GM12878 (cell line): ENCODE data around the gene GNAT1. TPM values are rescaled to one million over a fixed set of nuclear protein-coding genes. Genes with fewer than 3 reads are reported as not detected.

ENCODE experiments used
- ATAC-seq: fragments of 200-7000 bp; cut with Tn5 transposase; 3 replicates; pipeline ENCODE4 v1.9.1; 2020; ENCODE audit warnings: mild to moderate bottlenecking, moderate library complexity
- BruUV-seq: library from RNA; stranded (reverse); fragments of 400-500 nt; replicated peaks from 2 replicates; lab custom pipeline; 2021; lab: Mats Ljungman, UMichigan
- CTCF ChIA-PET: fragments of 300-600 bp; sonication (Branson Sonifier 250); formaldehyde crosslinking; extraction: SDS; loops from one replicate; lab custom pipeline; 2021; ENCODE audit warnings: inconsistent platforms; lab: Yijun Ruan, JAX
- POLR2A ChIA-PET: fragments of 350-600 bp; formaldehyde crosslinking; extraction: SDS; loops from one replicate; lab custom pipeline; 2021; ENCODE audit warnings: inconsistent platforms; lab: Charles Lee
- RAD21 ChIA-PET: fragments of 300-600 bp; sonication (Branson Sonifier 250); formaldehyde crosslinking; loops from one replicate; lab custom pipeline; 2023; ENCODE audit warnings: antibody characterized with exemption; ENCODE audit not compliant: unreplicated experiment; lab: Charles Lee
- SMC1A ChIA-PET: fragments of 300-600 bp; sonication (Branson Sonifier 250); formaldehyde crosslinking; loops from one replicate; lab custom pipeline; 2023; ENCODE audit not compliant: unreplicated experiment, uncharacterized antibody; lab: Charles Lee
- DNase-seq: peaks from one replicate; pipeline ENCODE4 v3.0.0-alpha.2; 2011; ENCODE audit warnings: low read depth, low spot score
- FAIRE-seq: peaks from 3 replicates; lab custom pipeline; 2011; peaks lifted over from hg19 to GRCh38; lab: Jason Lieb, UNC
- H2AFZ ChIP-seq: 2 replicates; pipeline ENCODE4 v1.6.0; 2011; ENCODE audit warnings: low read depth, low read length, control low read depth; ENCODE audit not compliant: control insufficient read depth
- H3K27ac ChIP-seq: 2 replicates; pipeline ENCODE4 v1.5.1; 2011; ENCODE audit warnings: control low read depth; ENCODE audit not compliant: control insufficient read depth, insufficient read depth
- H3K27me3 ChIP-seq, 2 experiments: replicated peaks in 1 of 2; 2 replicates each; pipeline versions ENCODE4 v1.6.0 to v1.6.1; 2011; ENCODE audit warnings: low read length in 1 of 2; ENCODE audit not compliant: control insufficient read depth in 2 of 2, insufficient read depth in 2 of 2
- H3K36me3 ChIP-seq, 2 experiments: 2 replicates each; pipeline ENCODE4 v1.5.1; 2011; ENCODE audit warnings: low read length in 1 of 2; ENCODE audit not compliant: control insufficient read depth in 2 of 2, insufficient read depth in 2 of 2
- H3K4me1 ChIP-seq: 2 replicates; pipeline ENCODE4 v1.6.1; 2011; ENCODE audit warnings: mild to moderate bottlenecking, low read length, moderate library complexity, mixed read lengths; ENCODE audit not compliant: control insufficient read depth, insufficient read depth
- H3K4me2 ChIP-seq: 2 replicates; pipeline ENCODE4 v1.6.0; 2011; ENCODE audit warnings: control low read depth; ENCODE audit not compliant: control insufficient read depth, insufficient read depth
- H3K4me3 ChIP-seq: fragments of 200-600 bp; sonication (generic); 2 replicates; pipeline ENCODE4 v1.5.1; 2016
- H3K79me2 ChIP-seq: 2 replicates; pipeline ENCODE4 v1.6.0; 2011; ENCODE audit warnings: low read length; ENCODE audit not compliant: control insufficient read depth, insufficient read depth
- H3K9ac ChIP-seq: 2 replicates; pipeline ENCODE4 v1.8.0; 2011; ENCODE audit warnings: low read length, control low read depth, mixed read lengths; ENCODE audit not compliant: control insufficient read depth, insufficient read depth
- H3K9me3 ChIP-seq: replicated peaks from 3 replicates; pipeline ENCODE4 v1.5.1; 2011; ENCODE audit warnings: mild to moderate bottlenecking, low read length; ENCODE audit not compliant: control insufficient read depth, insufficient read depth
- H4K20me1 ChIP-seq: 2 replicates; pipeline ENCODE4 v1.6.0; 2011; ENCODE audit not compliant: control insufficient read depth, insufficient read depth
- EED ChIP-seq: sonication (generic); IDR thresholded peaks from 2 replicates; pipeline ENCODE4 v1.6.1; 2016; ENCODE audit warnings: antibody characterized with exemption, low read depth
- MLLT1 ChIP-seq: fragments of 450-650 bp; IDR thresholded peaks from 2 replicates; pipeline ENCODE4 v1.6.1; 2016; ENCODE audit warnings: mild to moderate bottlenecking
- NFXL1 ChIP-seq: fragments of 450-650 bp; IDR thresholded peaks from 2 replicates; pipeline ENCODE4 v1.6.1; 2017; ENCODE audit warnings: antibody characterized with exemption, mild to moderate bottlenecking, borderline replicate concordance
- POLR2AphosphoS2 ChIP-seq: IDR thresholded peaks from 2 replicates; pipeline ENCODE4 v1.6.1; 2011; ENCODE audit warnings: low read depth, mild to moderate bottlenecking, low read length, improper control_type of control experiment, moderate library complexity
- SREBF1 ChIP-seq: IDR thresholded peaks from 2 replicates; pipeline ENCODE4 v1.6.1; 2012; ENCODE audit warnings: mild to moderate bottlenecking, low read length
- YBX1 ChIP-seq: fragments of 450-650 bp; IDR thresholded peaks from 2 replicates; pipeline ENCODE4 v1.6.1; 2016; ENCODE audit warnings: antibody characterized with exemption
- WGBS: methylation state at CpG from one replicate; pipeline ENCODE4 v1.1.6; 2016; ENCODE audit warnings: low lambda C conversion rate; ENCODE audit not compliant: insufficient replicate concordance, insufficient coverage; ENCODE audit errors: missing lambda C conversion rate; 5-methylcytosine and 5-hydroxymethylcytosine counted together
- in situ Hi-C: fragments of 300-500 bp; cut with MboI; formaldehyde crosslinking; loops from 9 replicates; pipeline ENCODE4 v1.14.3; 2018; ENCODE audit warnings: mixed read lengths
- intact Hi-C: fragments of 100-400 bp; cut with micrococcal nuclease; formaldehyde crosslinking; loops from one replicate; pipeline ENCODE4 v1.14.2; 2022; ENCODE audit not compliant: unreplicated experiment
- polyA plus RNA-seq, 11 experiments: library from polyadenylated mRNA; depleted of rRNA in 4 of 11; unstranded in 6 of 11; stranded (reverse) in 5 of 11; fragments of >200 nt; fragmentation: Nextera tagmentation in 4 of 11; fragmentation: Illumina TruSeq in 1 of 11; extraction: Ambion mirVana in 4 of 11; extraction: Trizol in 1 of 11; gene quantifications; 1 replicate in 1 of 11; 2 replicates in 10 of 11; pipeline versions ENCODE4 v1.2.1 to v1.2.3, GENCODE V29; 2011 to 2016; ENCODE audit warnings: inconsistent platforms in 2 of 11, missing spikeins in 2 of 11, low read depth in 1 of 11
- total RNA-seq, 4 experiments: library from RNA; depleted of rRNA in 3 of 4; stranded (reverse); fragments of >200 nt in 3 of 4; fragmentation: Illumina TruSeq in 1 of 4; extraction: Trizol in 1 of 4; gene quantifications; 2 replicates each; pipeline versions ENCODE4 v1.2.1 to v1.2.3, GENCODE V29; 2013 to 2021

Gene GNAT1
- total and polyA plus RNA-seq, 10 of the 15 experiments (the other 5 are each of a cell fraction or from before 2014, with no cell fraction given), result not detected

GRCh38 chr3:50219285-50219684 lies 27.9 kb downstream of the GNAT1 start:
- Histone ChIP-seq H3K4me1 (peaks cover 3% of the 10 kb centered on the region; the same call in 1 of the 2 replicates), H3K36me3 (no peaks in the 10 kb centered on the region), H3K9me3 (no peaks in the 10 kb centered on the region), H3K79me2 (no peaks in the 10 kb centered on the region), H4K20me1 (no peaks in the 10 kb centered on the region), H2AFZ (no peak overlapping the region), H3K9ac (no peak overlapping the region), H3K4me3 (no peak overlapping the region), H3K27me3 (no peaks in the 10 kb centered on the region; a peak in 2 of 4 replicates), H3K27ac (no peak overlapping the region), H3K4me2 (no peak overlapping the region)
- SMC1A ChIA-PET, result interaction anchor here (0.7 kb wide), 1 partner anchor 102 kb away, joined by 3 read pairs; no protein-coding TSS in a partner anchor
- in situ Hi-C loops, result no loop called here
- ATAC-seq (no peak), FAIRE-seq (no peak), DNase-seq (no peak)
- 51% methylated on average over 5 of the region's 5 CpGs for WGBS
- POLR2A ChIA-PET, result no interaction called here
- RAD21 ChIA-PET, result interaction anchor here (3.2 kb wide), 1 partner anchor 24 kb away, joined by 14 read pairs; no protein-coding TSS in a partner anchor
- intact Hi-C loops, result no loop called here
- CTCF ChIA-PET, result interaction anchor here (0.9 to 3.3 kb wide), 4 partner anchors 24 to 41 kb away, joined by 3 to 25 read pairs (median 4); partner anchors contain the start of gene GNAT1
- no TSS peak for BruUV-seq
- no peak for TF ChIP-seq MLLT1
- no peak for TF ChIP-seq YBX1
- no peak for TF ChIP-seq NFXL1
- no peak for TF ChIP-seq EED
- no peak for TF ChIP-seq POLR2AphosphoS2
- TF ChIP-seq SREBF1, result no peak
